Measurements from ENCODE around the gene PRKAG2.
A peak's percentile ranks its signal among the peaks of the same experiment; 100 is the strongest.
"Not testable (repeated sequence)": the region's sequence is repeated elsewhere in the genome, so short reads cannot be mapped to it uniquely, and the experiment has no call there.

Gene PRKAG2

GRCh38 chr7:151537818-151538561, 338.9 kb downstream of the PRKAG2 start:
- no peak for DNase-seq (ENCODE audit: low spot score)
- no peak for FAIRE-seq

- not testable (repeated sequence) for FAIRE-seq; DNase-seq (ENCODE audit: low spot score)
These were observed 340.7 kb downstream of the PRKAG2 start for GRCh38 chr7:151536178-151536577.

GRCh38 chr7:151529842-151530241, 347.1 kb downstream of the PRKAG2 start:
- FAIRE-seq: no peak
- DNase-seq (ENCODE audit: low spot score): no peak

GRCh38 chr7:151524845-151525244, 352.1 kb downstream of the PRKAG2 start:
- no peak for FAIRE-seq
- DNase-seq (ENCODE audit: low spot score): no peak

GRCh38 chr7:151524331-151524730, 352.6 kb downstream of the PRKAG2 start:
- FAIRE-seq (no peak), DNase-seq (ENCODE audit: low spot score) (no peak)

- no peak for FAIRE-seq
- peak; percentile 33 for DNase-seq (ENCODE audit: low spot score)
These were observed 356.3 kb downstream of the PRKAG2 start for GRCh38 chr7:151520419-151521261.

- peak; percentile 99 for DNase-seq (ENCODE audit: low spot score)
- peak; percentile 87 for FAIRE-seq
These were observed 357.0 kb downstream of the PRKAG2 start, which contains the start of gene RHEB for GRCh38 chr7:151519765-151520418. TSS of gene RHEB (minus strand) at chr7:151519895. CDS start at chr7:151519511, 384 bp downstream.

- not testable (repeated sequence) for FAIRE-seq; DNase-seq (ENCODE audit: low spot score)
These were observed 357.8 kb downstream of the PRKAG2 start for GRCh38 chr7:151518947-151519764.

- FAIRE-seq: peak; percentile 46
- peak; percentile 69 for DNase-seq (ENCODE audit: low spot score)
These were observed 358.6 kb downstream of the PRKAG2 start for GRCh38 chr7:151518105-151518946.

GRCh38 chr7:151517601-151518104, 359.3 kb downstream of the PRKAG2 start:
- no peak for FAIRE-seq
- no peak for DNase-seq (ENCODE audit: low spot score)

- FAIRE-seq: no peak
These were observed 361.7 kb downstream of the PRKAG2 start for GRCh38 chr7:151515276-151515565.

GRCh38 chr7:151514461-151515275, 362.2 kb downstream of the PRKAG2 start:
- DNase-seq (ENCODE audit: low spot score) (no peak), FAIRE-seq (no peak)

More at GRCh38 chr7:151515276-151515565, 361.7 kb downstream of the PRKAG2 start:
- DNase-seq (ENCODE audit: low spot score): no peak

- FAIRE-seq: no peak
These were observed 363.8 kb downstream of the PRKAG2 start for GRCh38 chr7:151513133-151513532.

GRCh38 chr7:151512353-151512752, 364.6 kb downstream of the PRKAG2 start:
- DNase-seq (ENCODE audit: low spot score): no peak
- FAIRE-seq: no peak

More at GRCh38 chr7:151513133-151513532, 363.8 kb downstream of the PRKAG2 start:
- DNase-seq (ENCODE audit: low spot score): no peak

- no peak for DNase-seq (ENCODE audit: low spot score)
- FAIRE-seq: no peak
These were observed 365.0 kb downstream of the PRKAG2 start for GRCh38 chr7:151511946-151512345.

GRCh38 chr7:151511270-151511669, 365.6 kb downstream of the PRKAG2 start:
- DNase-seq (ENCODE audit: low spot score): no peak
- FAIRE-seq: no peak

- DNase-seq (ENCODE audit: low spot score) (no peak), FAIRE-seq (no peak)
These were observed 367.1 kb downstream of the PRKAG2 start for GRCh38 chr7:151509670-151510333.

GRCh38 chr7:151508991-151509390, 367.9 kb downstream of the PRKAG2 start:
- FAIRE-seq (no peak), DNase-seq (ENCODE audit: low spot score) (no peak)

Measured in RCC 7860 (cell line).